T-cell (primary cell): ENCODE measurements around the gene RPSA. TPM values are rescaled to one million over a fixed set of nuclear protein-coding genes. Genes with fewer than 3 reads are reported as not detected.

Source experiments
- ATAC-seq, 4 experiments: fragments of 200-7000 bp in 3 of 4; fragments of 150-1000 bp in 1 of 4; cut with Tn5 transposase; replicated peaks in 1 of 4; 1 replicate in 3 of 4; 2 replicates in 1 of 4; pipeline ENCODE4 v1.10.0; 2021; ENCODE audit warnings: moderate library complexity in 3 of 4, mild to moderate bottlenecking in 2 of 4, moderate number of reproducible peaks in 1 of 4
- CTCF ChIA-PET, 2 donors: fragments of 300-600 bp; sonication (Branson Sonifier 250); formaldehyde crosslinking; loops; one replicate each; lab custom pipeline; 2022; ENCODE audit warnings: antibody characterized with exemption in 2 of 2; lab: Charles Lee
- POLR2A ChIA-PET, 2 donors: fragments of 300-600 bp; sonication (Branson Sonifier 250); formaldehyde crosslinking; loops; one replicate each; lab custom pipeline; 2022; ENCODE audit warnings: antibody characterized with exemption in 2 of 2; lab: Charles Lee
- DNase-seq, 35 experiments: peaks; one replicate each; pipeline versions ENCODE4 v3.0.0 to v3.0.0-alpha.2; 2013 to 2023
- H3K27ac ChIP-seq: one replicate; pipeline ENCODE4 v1.5.1; 2013; ENCODE audit warnings: low read length
- H3K27me3 ChIP-seq, 2 experiments: replicated peaks in 1 of 2; 1 replicate in 1 of 2; 2 replicates in 1 of 2; pipeline versions ENCODE4 v1.6.1 to v1.7.0; 2013; ENCODE audit warnings: low read length in 1 of 2, mixed read lengths in 1 of 2; ENCODE audit not compliant: control insufficient read depth in 2 of 2, insufficient read depth in 2 of 2; ENCODE audit errors: extremely low read depth in 1 of 2
- H3K36me3 ChIP-seq, 2 donors: 1 replicate in 1 of 2; 2 replicates in 1 of 2; pipeline versions ENCODE4 v1.6.1 to v1.7.0; 2013; ENCODE audit warnings: low read length in 1 of 2; ENCODE audit not compliant: control insufficient read depth in 2 of 2, insufficient read depth in 1 of 2; ENCODE audit errors: extremely low read depth in 1 of 2
- H3K4me1 ChIP-seq, 2 experiments: 1 replicate in 1 of 2; 2 replicates in 1 of 2; pipeline versions ENCODE4 v1.6.1 to v1.7.0; 2013; ENCODE audit warnings: low read length in 2 of 2, mixed read lengths in 1 of 2; ENCODE audit not compliant: insufficient read depth in 2 of 2, control insufficient read depth in 1 of 2; ENCODE audit errors: extremely low read depth in 1 of 2
- H3K4me3 ChIP-seq, 2 donors: 1 replicate in 1 of 2; 2 replicates in 1 of 2; pipeline versions ENCODE4 v1.5.1 to v1.7.0; 2013; ENCODE audit warnings: mild to moderate bottlenecking in 2 of 2, low read length in 1 of 2, moderate library complexity in 1 of 2; ENCODE audit not compliant: control insufficient read depth in 1 of 2; ENCODE audit errors: extremely low read depth in 1 of 2
- H3K9me3 ChIP-seq: 2 replicates; pipeline ENCODE4 v1.7.0; 2013
- H3K27ac Mint-ChIP-seq, 2 donors: one replicate each; pipeline ENCODE4 v1.8.0; 2020 to 2021; ENCODE audit warnings: mild to moderate bottlenecking in 2 of 2, mixed read lengths in 2 of 2
- H3K27me3 Mint-ChIP-seq, 2 donors: one replicate each; pipeline ENCODE4 v1.8.0; 2021 to 2022; ENCODE audit warnings: mixed read lengths in 2 of 2
- H3K36me3 Mint-ChIP-seq: one replicate; pipeline ENCODE4 v1.8.0; 2021; ENCODE audit warnings: mixed read lengths
- H3K4me1 Mint-ChIP-seq, 3 donors: one replicate each; pipeline ENCODE4 v1.8.0; 2020 to 2022; ENCODE audit warnings: mixed read lengths in 3 of 3, mild to moderate bottlenecking in 1 of 3
- H3K4me3 Mint-ChIP-seq, 3 donors: one replicate each; pipeline ENCODE4 v1.8.0; 2020 to 2022; ENCODE audit warnings: mild to moderate bottlenecking in 3 of 3, mixed read lengths in 3 of 3, moderate library complexity in 3 of 3
- H3K9me3 Mint-ChIP-seq, 3 donors: one replicate each; pipeline ENCODE4 v1.8.0; 2020 to 2022; ENCODE audit warnings: mixed read lengths in 3 of 3
- WGBS: methylation state at CpG from one replicate; pipeline ENCODE4 v1.1.5; 2013; ENCODE audit warnings: missing lambda C conversion rate; ENCODE audit not compliant: insufficient coverage; 5-methylcytosine and 5-hydroxymethylcytosine counted together
- total RNA-seq, 35 experiments: library from RNA in 6 of 35; stranded (reverse) in 6 of 35; fragments of 120-200 nt in 1 of 35; gene quantifications; one replicate each; pipeline versions ENCODE4 v1.2.1 to v1.2.4 and lab custom pipeline; 2013 to 2026

RPSA gene
- total RNA-seq: 1,000 to 10,000 TPM; 1,722 to 2,107 (median 1,965) TPM
- 2,166 TPM for total RNA-seq (2013)
- 683 to 1,737 (median 895) reads per million in 29 experiments for total RNA-seq (lab: John Stamatoyannopoulos, UW)

GRCh38 chr3:39406368-39407258 lies at the start of gene RPSA:
Gene RPSA (plus strand): TSS chr3:39406720. CDS start chr3:39407654, 934 bp downstream.
- peak within 1 kb of the TSS; percentile 89 to 90 (median 90) for H3K4me3 Mint-ChIP-seq
- peaks cover 16 to 36% of the 10 kb centered on the region in 2 experiments for H3K4me1 ChIP-seq
- H3K27me3 Mint-ChIP-seq: no peaks in the 10 kb centered on the region
- peaks cover 27% of the 10 kb centered on the region for H3K36me3 Mint-ChIP-seq
- H3K4me1 Mint-ChIP-seq: peaks cover 49 to 58% (median 51%) of the 10 kb centered on the region in 3 donors
- no peaks in the 10 kb centered on the region for H3K9me3 Mint-ChIP-seq
- ChIA-PET CTCF (interaction anchor here (0.5 to 2.4 kb wide), 10 partner anchors 9 to 902 kb away, joined by 3 to 12 read pairs (median 4); no protein-coding TSS in a partner anchor), POLR2A (interaction anchor here in 1 of 2 donors (0.5 to 0.7 kb wide), 3 partner anchors 10 to 257 kb away, joined by 3 read pairs; no protein-coding TSS in a partner anchor)
- WGBS: under 1% methylated on average over 63 of the region's 63 CpGs
- H3K27ac ChIP-seq: peak within 1 kb of the TSS; percentile 68
- DNase-seq (peak; percentile 86 to 99 (median 96)), ATAC-seq (peak; percentile 93 to 94 (median 94))
- H3K4me3 ChIP-seq: peak within 1 kb of the TSS; percentile 72 to 74
- peak within 1 kb of the TSS; percentile 93 to 95 for H3K27ac Mint-ChIP-seq
- no peaks in the 10 kb centered on the region for H3K9me3 ChIP-seq
- no peaks in the 10 kb centered on the region for H3K27me3 ChIP-seq
- H3K36me3 ChIP-seq: peaks cover 0 to 42% of the 10 kb centered on the region in 2 donors

- Mint-ChIP-seq H3K36me3 (no peaks in the 10 kb centered on the region), H3K27ac (peak overlapping the region in 1 of 2 donors; percentile 8), H3K27me3 (peaks cover 0 to 3% of the 10 kb centered on the region in 2 donors), H3K4me3 (peak overlapping the region in 1 of 3 donors; percentile 46), H3K4me1 (peaks cover 46 to 54% (median 47%) of the 10 kb centered on the region in 3 donors), H3K9me3 (no peaks in the 10 kb centered on the region)
- no peak overlapping the region for H3K4me3 ChIP-seq
- no peak overlapping the region for H3K27ac ChIP-seq
- DNase-seq (peak in 1 of 35 experiments; percentile 41), ATAC-seq (no peak)
- POLR2A ChIA-PET: interaction anchor here (0.5 to 0.6 kb wide), 2 partner anchors 18 to 265 kb away, joined by 3 read pairs; no protein-coding TSS in a partner anchor
- H3K4me1 ChIP-seq: peaks cover 26 to 36% of the 10 kb centered on the region in 2 experiments
- H3K9me3 ChIP-seq: no peaks in the 10 kb centered on the region
- 67% methylated on average over 2 of the region's 3 CpGs for WGBS
- no peaks in the 10 kb centered on the region for H3K36me3 ChIP-seq
- CTCF ChIA-PET: interaction anchor here in 1 of 2 donors (0.6 to 1.1 kb wide), 5 partner anchors 20 to 1319 kb away, joined by 3 read pairs; no protein-coding TSS in a partner anchor
- H3K27me3 ChIP-seq: no peaks in the 10 kb centered on the region
These were observed 48.2 kb upstream of the RPSA start for GRCh38 chr3:39358333-39358732.

- no peaks in the 10 kb centered on the region for H3K27me3 Mint-ChIP-seq
- POLR2A ChIA-PET: no interaction called here
- H3K27ac ChIP-seq: peak overlapping the region; percentile 50
These were observed 45.1 kb upstream of the RPSA start for GRCh38 chr3:39361252-39361927.

GRCh38 chr3:39362192-39362591 lies 44.3 kb upstream of the RPSA start:
- peak overlapping the region in 1 of 2 donors; percentile 44 for H3K4me3 ChIP-seq
- DNase-seq (no peak), ATAC-seq (peak in 1 of 4 experiments; percentile 9)
- H3K36me3 ChIP-seq: no peaks in the 10 kb centered on the region
- H3K27ac ChIP-seq: peak overlapping the region; percentile 50
- H3K4me1 Mint-ChIP-seq: peaks cover 45 to 61% (median 52%) of the 10 kb centered on the region in 3 donors
- H3K27me3 ChIP-seq: no peaks in the 10 kb centered on the region
- no peaks in the 10 kb centered on the region for H3K27me3 Mint-ChIP-seq
- H3K4me1 ChIP-seq: peaks cover 26 to 36% of the 10 kb centered on the region in 2 experiments
- 70% methylated on average over 2 of the region's 3 CpGs for WGBS
- no peaks in the 10 kb centered on the region for H3K36me3 Mint-ChIP-seq
- H3K9me3 Mint-ChIP-seq: no peaks in the 10 kb centered on the region
- ChIA-PET POLR2A (no interaction called here), CTCF (no interaction called here)
- H3K4me3 Mint-ChIP-seq: peak overlapping the region in 1 of 3 donors; percentile 61
- peak overlapping the region in 1 of 2 donors; percentile 76 for H3K27ac Mint-ChIP-seq
- H3K9me3 ChIP-seq: no peaks in the 10 kb centered on the region

More at GRCh38 chr3:39361252-39361927, 45.1 kb upstream of the RPSA start:
- peaks cover 26 to 36% of the 10 kb centered on the region in 2 experiments for H3K4me1 ChIP-seq
- Mint-ChIP-seq H3K36me3 (no peaks in the 10 kb centered on the region), H3K4me1 (peaks cover 46 to 64% (median 54%) of the 10 kb centered on the region in 3 donors), H3K9me3 (no peaks in the 10 kb centered on the region), H3K4me3 (peak overlapping the region; percentile 10 to 61 (median 13)), H3K27ac (peak overlapping the region; percentile 76 to 84)
- H3K4me3 ChIP-seq: peak overlapping the region in 1 of 2 donors; percentile 44
- DNase-seq (peak in 31 of 35 experiments; percentile 16 to 66 (median 38)), ATAC-seq (peak; percentile 80 to 95 (median 88))
- H3K9me3 ChIP-seq: no peaks in the 10 kb centered on the region
- no peaks in the 10 kb centered on the region for H3K27me3 ChIP-seq
- CTCF ChIA-PET: interaction anchor here in 1 of 2 donors (0.9 kb wide), 1 partner anchor 73 kb away, joined by 3 read pairs; no protein-coding TSS in a partner anchor
- WGBS: 30% methylated on average over 6 of the region's 8 CpGs
- no peaks in the 10 kb centered on the region for H3K36me3 ChIP-seq

- CTCF ChIA-PET: no interaction called here
- WGBS: 100% methylated on average over 2 of the region's 2 CpGs
- POLR2A ChIA-PET: no interaction called here
These were observed 43.7 kb upstream of the RPSA start for GRCh38 chr3:39362812-39363211.

More at GRCh38 chr3:39362812-39363211, 43.7 kb upstream of the RPSA start:
- Histone ChIP-seq H3K9me3 (no peaks in the 10 kb centered on the region), H3K4me1 (peaks cover 24 to 35% of the 10 kb centered on the region in 2 experiments), H3K27ac (no peak overlapping the region), H3K36me3 (no peaks in the 10 kb centered on the region), H3K4me3 (no peak overlapping the region), H3K27me3 (no peaks in the 10 kb centered on the region)
- Mint-ChIP-seq H3K27ac (no peak overlapping the region), H3K27me3 (no peaks in the 10 kb centered on the region), H3K9me3 (no peaks in the 10 kb centered on the region), H3K4me3 (peak overlapping the region in 1 of 3 donors; percentile 61), H3K4me1 (peaks cover 39 to 55% (median 45%) of the 10 kb centered on the region in 3 donors), H3K36me3 (no peaks in the 10 kb centered on the region)
- DNase-seq: no peak
- ATAC-seq: no peak
